Measurements from ENCODE around the gene TBC1D2. TPM values are rescaled to one million over a fixed set of nuclear protein-coding genes. Genes with fewer than 3 reads are reported as not detected.

Gene TBC1D2
- total and polyA plus RNA-seq, 10 of the 15 experiments (the other 5 are each of a cell fraction or from before 2014, with no cell fraction given) = 0.04 to 1.6 (median 1.1) TPM

DNA sequence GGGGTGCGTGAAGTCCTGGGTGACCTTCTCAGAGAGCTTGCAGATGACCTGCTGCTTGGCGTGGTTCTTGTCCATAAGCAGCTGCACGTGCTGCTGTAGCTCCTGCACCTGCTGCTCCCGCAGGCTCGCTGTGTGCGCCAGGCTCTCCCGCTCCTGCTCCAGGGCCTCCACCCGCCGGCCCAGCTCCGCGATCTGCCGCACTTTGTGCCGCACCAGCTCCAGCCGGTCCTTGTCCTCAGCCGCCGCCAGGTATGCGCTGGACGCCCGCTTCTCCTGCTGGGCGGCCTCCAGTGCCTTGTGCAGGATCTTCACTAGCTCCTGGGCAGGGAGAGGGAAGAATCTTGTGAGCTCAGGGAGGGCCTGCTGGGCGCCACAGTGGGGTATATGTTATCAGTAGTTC is 34.5 kb downstream of the TBC1D2 start (continued):
- TF ChIP-seq JUNB (IDR thresholded peaks at IDR 0.05) = no peak
- no peak for TF ChIP-seq PRDM15 (CRISPR knock-in tag; IDR thresholded peaks at IDR 0.05)

- Histone ChIP-seq H2AFZ (ENCODE audit: control insufficient read depth, low read depth, low read length) (no peak overlapping the region), H3K4me2 (ENCODE audit: control insufficient read depth, insufficient read depth) (no peak overlapping the region), H3K36me3 (ENCODE audit: control insufficient read depth in 2 of 2, insufficient read depth in 2 of 2, low read length in 1 of 2) (no peaks in the 10 kb centered on the region), H3K4me3 (no peak overlapping the region), H4K20me1 (ENCODE audit: control insufficient read depth, insufficient read depth) (no peaks in the 10 kb centered on the region), H3K27me3 (replicated peaks in 1 of 2; ENCODE audit: control insufficient read depth in 2 of 2, insufficient read depth in 2 of 2, low read length in 1 of 2) (no peaks in the 10 kb centered on the region), H3K9me3 (replicated peaks; ENCODE audit: control insufficient read depth, insufficient read depth, low read length) (no peaks in the 10 kb centered on the region), H3K4me1 (ENCODE audit: control insufficient read depth, insufficient read depth, low read length) (no peaks in the 10 kb centered on the region), H3K9ac (ENCODE audit: control insufficient read depth, insufficient read depth, low read length) (no peak overlapping the region), H3K27ac (ENCODE audit: control insufficient read depth, insufficient read depth) (no peak overlapping the region), H3K79me2 (ENCODE audit: control insufficient read depth, insufficient read depth, low read length) (no peaks in the 10 kb centered on the region)
- no peak for DNase-seq (ENCODE audit: low read depth, low spot score)
- 90% methylated on average over 11 of the region's 11 CpGs for WGBS (ENCODE audit: insufficient coverage, insufficient replicate concordance, low lambda C conversion rate, missing lambda C conversion rate)
- no TSS peak for BruUV-seq (replicated peaks)
- intact Hi-C loops (cut with micrococcal nuclease; ENCODE audit: unreplicated experiment) = no loop called here
- TF ChIP-seq POLR2A (IDR thresholded peaks at IDR 0.05; ENCODE audit: low read depth, low read length) = no peak
- no peak for FAIRE-seq
- SMC1A ChIA-PET (ENCODE audit: uncharacterized antibody, unreplicated experiment) = no interaction called here
- CTCF ChIA-PET = interaction anchor here (1.3 to 1.4 kb wide), 2 partner anchors 13 to 102 kb away, joined by 4 to 5 read pairs; no protein-coding TSS in a partner anchor
- in situ Hi-C loops (cut with MboI) = no loop called here
- RAD21 ChIA-PET (ENCODE audit: unreplicated experiment) = no interaction called here
- no peak for ATAC-seq
- POLR2A ChIA-PET = no interaction called here
Measured at GRCh38 chr9:98219794-98220370, 35.6 kb downstream of the TBC1D2 start.
